Renal cortical epithelial cell (primary cell): Measurements from ENCODE around the gene PMS2. TPM values are rescaled to one million over a fixed set of nuclear protein-coding genes. Genes with fewer than 3 reads are reported as not detected.
A peak's percentile ranks its signal among the peaks of the same experiment; 100 is the strongest.
"Not testable (repeated sequence)": the region's sequence is repeated elsewhere in the genome, so short reads cannot be mapped to it uniquely, and the experiment has no call there.

Experiments
- DNase-seq: peaks from one replicate; pipeline ENCODE4 v3.0.0-alpha.2; 2011; ENCODE audit warnings: low read depth
- total RNA-seq: library from RNA; depleted of rRNA; stranded (reverse); fragments of >200 nt; gene quantifications from 2 replicates; pipeline ENCODE4 v1.2.3, GENCODE V29; 2014

Gene PMS2
- total RNA-seq, result 27.8 and 35.2 TPM in 2 replicates

- peak; percentile 96 for DNase-seq
Observed at GRCh38 chr7:6008668-6009611, at the start of gene PMS2, which contains the start of gene AIMP2. TSS of gene PMS2 (minus strand) at chr7:6009049. CDS start at chr7:6009019, 30 bp downstream. TSS of gene AIMP2 (plus strand) at chr7:6009272. CDS start at chr7:6009364, 92 bp downstream.

- DNase-seq, result no peak
Observed at GRCh38 chr7:6057316-6058129, 48.7 kb upstream of the PMS2 start.

GRCh38 chr7:6056616-6057015 lies 47.8 kb upstream of the PMS2 start:
- DNase-seq, result no peak

- not testable (repeated sequence) for DNase-seq
Observed at GRCh38 chr7:6051185-6051584, 42.3 kb upstream of the PMS2 start.

- no peak for DNase-seq
Observed at GRCh38 chr7:6049780-6050179, 40.9 kb upstream of the PMS2 start.

- no peak for DNase-seq
Observed at GRCh38 chr7:6035686-6036085, 26.8 kb upstream of the PMS2 start.

GRCh38 chr7:6035165-6035564 lies 26.3 kb upstream of the PMS2 start:
- no peak for DNase-seq

- DNase-seq, result no peak
Observed at GRCh38 chr7:6032641-6033040, 23.8 kb upstream of the PMS2 start.

GRCh38 chr7:6032167-6032566 lies 23.3 kb upstream of the PMS2 start:
- DNase-seq, result no peak

- DNase-seq, result no peak
Observed at GRCh38 chr7:6031567-6031966, 22.7 kb upstream of the PMS2 start.

- DNase-seq, result no peak
Observed at GRCh38 chr7:6030988-6031387, 22.1 kb upstream of the PMS2 start, which contains the start of gene ANKRD61. TSS of gene ANKRD61 (plus strand) at chr7:6031376. CDS start at chr7:6031376, 0 bp downstream.

GRCh38 chr7:6028563-6028962 lies 19.7 kb upstream of the PMS2 start:
- no peak for DNase-seq

GRCh38 chr7:6027806-6028365 lies 19.0 kb upstream of the PMS2 start:
- DNase-seq, result no peak

- no peak for DNase-seq
Observed at GRCh38 chr7:6026820-6027311, 18.0 kb upstream of the PMS2 start.

- no peak for DNase-seq
Observed at GRCh38 chr7:6026011-6026819, 17.4 kb upstream of the PMS2 start.

GRCh38 chr7:6023974-6024435 lies 15.2 kb upstream of the PMS2 start:
- no peak for DNase-seq

GRCh38 chr7:6022707-6023106 lies 13.9 kb upstream of the PMS2 start:
- no peak for DNase-seq

- no peak for DNase-seq
Observed at GRCh38 chr7:6020371-6021286, 11.8 kb upstream of the PMS2 start.

GRCh38 chr7:6016653-6016966 lies 7.8 kb upstream of the PMS2 start:
- no peak for DNase-seq
